Muscle layer of colon (tissue), 2 donors: Measurements from ENCODE around the gene FHL2.
A peak's percentile ranks its signal among the peaks of the same experiment; 100 is the strongest.

ENCODE experiments used
- H3K27ac ChIP-seq: one replicate; pipeline ENCODE4 v1.7.0; 2013; ENCODE audit warnings: low read depth, mild to moderate bottlenecking, low read length, moderate library complexity
- H3K27me3 ChIP-seq, 2 donors: one replicate each; pipeline ENCODE4 v1.7.0; 2013; ENCODE audit warnings: low read length in 2 of 2, mild to moderate bottlenecking in 2 of 2; ENCODE audit not compliant: insufficient read depth in 2 of 2, control insufficient read depth in 1 of 2
- H3K36me3 ChIP-seq: one replicate; pipeline ENCODE4 v1.7.0; 2013; ENCODE audit warnings: mild to moderate bottlenecking, low read length; ENCODE audit not compliant: insufficient read depth
- H3K4me1 ChIP-seq: one replicate; pipeline ENCODE4 v1.7.0; 2013; ENCODE audit warnings: mild to moderate bottlenecking, low read length; ENCODE audit not compliant: insufficient read depth
- H3K4me3 ChIP-seq, 2 donors: one replicate each; pipeline ENCODE4 v1.7.0; 2013; ENCODE audit warnings: low read length in 2 of 2, low read depth in 1 of 2, mild to moderate bottlenecking in 1 of 2, moderate library complexity in 1 of 2
- H3K9ac ChIP-seq: one replicate; pipeline ENCODE4 v1.7.0; 2013; ENCODE audit warnings: low read length
- H3K9me3 ChIP-seq: one replicate; pipeline ENCODE4 v1.7.0; 2013; ENCODE audit warnings: mild to moderate bottlenecking, low read length
- donor health status: abdominal sarcoma.
- donor health status: Adenocarcinoma of cecum.

The FHL2 gene

GRCh38 chr2:105418522-105418921 lies 19.7 kb upstream of the FHL2 start:
- no peaks in the 10 kb centered on the region for H3K9me3 ChIP-seq
- no peak overlapping the region for H3K9ac ChIP-seq
- H3K4me3 ChIP-seq, result no peak overlapping the region
- no peaks in the 10 kb centered on the region for H3K27me3 ChIP-seq
- H3K27ac ChIP-seq, result no peak overlapping the region
- no peaks in the 10 kb centered on the region for H3K4me1 ChIP-seq
- H3K36me3 ChIP-seq, result no peaks in the 10 kb centered on the region

- no peaks in the 10 kb centered on the region for H3K27me3 ChIP-seq
- H3K4me3 ChIP-seq, result no peak overlapping the region
- no peaks in the 10 kb centered on the region for H3K4me1 ChIP-seq
- H3K27ac ChIP-seq, result no peak overlapping the region
- H3K36me3 ChIP-seq, result no peaks in the 10 kb centered on the region
- H3K9me3 ChIP-seq, result no peaks in the 10 kb centered on the region
- no peak overlapping the region for H3K9ac ChIP-seq
These were observed 19.1 kb upstream of the FHL2 start for GRCh38 chr2:105417857-105418436.

- Histone ChIP-seq H3K36me3 (no peaks in the 10 kb centered on the region), H3K27ac (no peak overlapping the region), H3K4me1 (no peaks in the 10 kb centered on the region)
These were observed 17.3 kb upstream of the FHL2 start for GRCh38 chr2:105416156-105416555.

GRCh38 chr2:105415007-105415406 lies 16.2 kb upstream of the FHL2 start:
- no peak overlapping the region for H3K9ac ChIP-seq
- H3K27me3 ChIP-seq, result no peaks in the 10 kb centered on the region
- H3K4me3 ChIP-seq, result no peak overlapping the region
- H3K36me3 ChIP-seq, result no peaks in the 10 kb centered on the region
- H3K4me1 ChIP-seq, result peaks cover 9% of the 10 kb centered on the region
- no peaks in the 10 kb centered on the region for H3K9me3 ChIP-seq
- H3K27ac ChIP-seq, result no peak overlapping the region

More at GRCh38 chr2:105416156-105416555, 17.3 kb upstream of the FHL2 start:
- no peaks in the 10 kb centered on the region for H3K27me3 ChIP-seq
- no peaks in the 10 kb centered on the region for H3K9me3 ChIP-seq
- no peak overlapping the region for H3K4me3 ChIP-seq
- no peak overlapping the region for H3K9ac ChIP-seq

GRCh38 chr2:105413206-105413605 lies 14.4 kb upstream of the FHL2 start:
- peaks cover 23% of the 10 kb centered on the region for H3K4me1 ChIP-seq
- H3K27ac ChIP-seq, result no peak overlapping the region

GRCh38 chr2:105412584-105412983 lies 13.7 kb upstream of the FHL2 start:
- H3K4me3 ChIP-seq, result no peak overlapping the region
- peaks cover 23% of the 10 kb centered on the region for H3K4me1 ChIP-seq
- no peaks in the 10 kb centered on the region for H3K9me3 ChIP-seq
- no peaks in the 10 kb centered on the region for H3K27me3 ChIP-seq
- no peaks in the 10 kb centered on the region for H3K36me3 ChIP-seq
- H3K9ac ChIP-seq, result no peak overlapping the region
- H3K27ac ChIP-seq, result no peak overlapping the region

More at GRCh38 chr2:105413206-105413605, 14.4 kb upstream of the FHL2 start:
- H3K36me3 ChIP-seq, result no peaks in the 10 kb centered on the region
- no peak overlapping the region for H3K9ac ChIP-seq
- H3K9me3 ChIP-seq, result no peaks in the 10 kb centered on the region
- H3K4me3 ChIP-seq, result no peak overlapping the region
- H3K27me3 ChIP-seq, result no peaks in the 10 kb centered on the region

- Histone ChIP-seq H3K27ac (no peak overlapping the region), H3K27me3 (no peaks in the 10 kb centered on the region), H3K9ac (no peak overlapping the region), H3K36me3 (no peaks in the 10 kb centered on the region), H3K9me3 (no peaks in the 10 kb centered on the region), H3K4me1 (peaks cover 23% of the 10 kb centered on the region), H3K4me3 (no peak overlapping the region)
These were observed 13.0 kb upstream of the FHL2 start for GRCh38 chr2:105411720-105412407.

GRCh38 chr2:105410554-105410953 lies 11.7 kb upstream of the FHL2 start:
- no peaks in the 10 kb centered on the region for H3K9me3 ChIP-seq
- no peaks in the 10 kb centered on the region for H3K27me3 ChIP-seq
- H3K4me1 ChIP-seq, result peaks cover 23% of the 10 kb centered on the region
- no peak overlapping the region for H3K9ac ChIP-seq
- no peak overlapping the region for H3K27ac ChIP-seq
- H3K4me3 ChIP-seq, result no peak overlapping the region
- H3K36me3 ChIP-seq, result no peaks in the 10 kb centered on the region

GRCh38 chr2:105409717-105410116 lies 10.9 kb upstream of the FHL2 start:
- Histone ChIP-seq H3K27ac (peak overlapping the region; percentile 48), H3K9ac (no peak overlapping the region), H3K36me3 (no peaks in the 10 kb centered on the region), H3K4me1 (peaks cover 23% of the 10 kb centered on the region), H3K4me3 (no peak overlapping the region), H3K9me3 (no peaks in the 10 kb centered on the region), H3K27me3 (no peaks in the 10 kb centered on the region)

GRCh38 chr2:105407946-105408743 lies 9.3 kb upstream of the FHL2 start:
- Histone ChIP-seq H3K27me3 (no peaks in the 10 kb centered on the region), H3K4me3 (no peak overlapping the region), H3K36me3 (no peaks in the 10 kb centered on the region), H3K27ac (no peak overlapping the region), H3K4me1 (peaks cover 23% of the 10 kb centered on the region), H3K9me3 (no peaks in the 10 kb centered on the region), H3K9ac (no peak overlapping the region)

- H3K9ac ChIP-seq, result no peak overlapping the region
- no peaks in the 10 kb centered on the region for H3K27me3 ChIP-seq
- peaks cover 23% of the 10 kb centered on the region for H3K4me1 ChIP-seq
- no peaks in the 10 kb centered on the region for H3K9me3 ChIP-seq
- H3K27ac ChIP-seq, result no peak overlapping the region
- no peaks in the 10 kb centered on the region for H3K36me3 ChIP-seq
- H3K4me3 ChIP-seq, result no peak overlapping the region
These were observed 7.4 kb upstream of the FHL2 start for GRCh38 chr2:105406221-105406620.
